Measurements from ENCODE around the gene HNRNPH2. TPM values are rescaled to one million over a fixed set of nuclear protein-coding genes. Genes with fewer than 3 reads are reported as not detected.

Gene HNRNPH2
- total RNA-seq, 1 experiment from 2014 or later: 82.3 TPM

DNA sequence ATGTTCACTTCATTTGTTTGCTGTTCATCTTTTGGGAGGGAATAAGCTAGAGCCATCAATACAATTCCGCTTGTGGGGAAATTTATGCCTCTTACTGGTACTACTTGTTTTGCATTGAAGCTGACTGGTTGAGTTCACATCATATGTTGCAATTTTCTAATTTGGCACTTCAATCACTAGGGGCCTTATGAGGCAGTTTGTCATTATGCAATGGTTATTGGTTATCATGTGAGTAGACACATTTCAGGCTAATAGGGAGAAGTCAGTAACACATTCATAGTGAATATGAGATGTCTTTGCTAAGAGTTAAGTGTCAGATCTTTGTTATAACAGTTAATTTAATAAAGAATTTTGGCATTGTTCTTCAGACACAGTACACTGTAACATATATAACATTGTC is 12.2 kb upstream of the HNRNPH2 start:
- peak; percentile 11 for DNase-seq (ENCODE audit: low spot score)

DNA sequence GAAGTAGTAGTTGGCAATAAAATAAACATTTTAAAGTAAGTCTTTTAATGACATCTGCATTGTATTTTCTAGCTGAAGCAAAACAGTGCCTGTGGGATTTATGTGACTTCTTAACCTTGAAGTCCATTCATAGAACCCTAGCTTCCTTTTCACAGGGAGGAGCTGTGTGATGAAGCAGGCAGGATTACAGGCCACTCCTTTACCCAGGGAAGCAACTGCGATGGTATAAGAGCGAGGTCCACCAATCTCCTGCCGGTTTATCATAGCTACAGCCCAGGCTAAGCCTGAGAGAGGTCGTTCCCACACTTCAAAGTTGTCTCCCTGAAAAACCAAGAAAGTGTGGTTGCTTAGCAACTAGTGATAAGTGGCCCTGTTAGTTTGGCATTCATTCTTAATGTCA is 10.2 kb upstream of the HNRNPH2 start:
- DNase-seq (ENCODE audit: low spot score): no peak

DNA sequence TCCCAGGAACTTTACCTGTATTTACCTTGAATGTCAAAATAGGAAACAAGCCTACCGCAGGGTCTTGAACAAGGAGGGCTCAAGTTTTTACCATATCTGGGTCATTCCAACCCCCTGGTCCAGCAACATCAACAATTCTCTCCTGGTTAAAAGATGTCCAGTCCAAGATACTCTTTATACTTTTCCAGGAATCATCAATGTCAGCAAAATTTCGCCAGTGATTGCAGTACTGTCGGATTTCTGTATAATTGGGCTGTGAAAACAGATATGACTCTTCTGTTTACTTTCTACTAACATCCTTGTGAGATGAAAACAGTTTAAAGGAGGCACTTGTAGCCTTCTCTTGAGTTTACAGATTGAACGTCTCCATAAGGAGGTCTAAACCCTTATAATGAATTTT is 9.3 kb upstream of the HNRNPH2 start:
- DNase-seq (ENCODE audit: low spot score): no peak

DNA sequence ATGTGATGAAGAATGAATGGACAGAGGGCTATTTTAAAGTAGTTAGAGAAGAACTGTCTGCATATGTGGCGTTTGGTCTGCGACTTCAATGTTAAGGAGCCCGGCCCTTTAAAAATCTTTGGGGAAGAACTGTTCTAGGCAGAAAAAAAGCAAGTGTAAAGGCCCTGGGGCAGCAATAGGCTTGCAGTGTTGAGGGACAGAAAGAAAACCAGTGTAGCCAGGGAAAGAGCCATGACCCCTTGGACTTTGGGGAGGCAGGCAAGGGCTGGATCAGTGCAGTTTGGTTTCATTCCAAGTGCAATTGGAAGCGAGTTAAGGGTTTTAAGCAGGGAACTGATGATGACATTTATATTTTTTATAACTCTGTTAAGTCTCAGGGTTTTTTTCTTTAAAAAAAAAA is 8.2 kb upstream of the HNRNPH2 start:
- no peak for DNase-seq (ENCODE audit: low spot score)

DNA sequence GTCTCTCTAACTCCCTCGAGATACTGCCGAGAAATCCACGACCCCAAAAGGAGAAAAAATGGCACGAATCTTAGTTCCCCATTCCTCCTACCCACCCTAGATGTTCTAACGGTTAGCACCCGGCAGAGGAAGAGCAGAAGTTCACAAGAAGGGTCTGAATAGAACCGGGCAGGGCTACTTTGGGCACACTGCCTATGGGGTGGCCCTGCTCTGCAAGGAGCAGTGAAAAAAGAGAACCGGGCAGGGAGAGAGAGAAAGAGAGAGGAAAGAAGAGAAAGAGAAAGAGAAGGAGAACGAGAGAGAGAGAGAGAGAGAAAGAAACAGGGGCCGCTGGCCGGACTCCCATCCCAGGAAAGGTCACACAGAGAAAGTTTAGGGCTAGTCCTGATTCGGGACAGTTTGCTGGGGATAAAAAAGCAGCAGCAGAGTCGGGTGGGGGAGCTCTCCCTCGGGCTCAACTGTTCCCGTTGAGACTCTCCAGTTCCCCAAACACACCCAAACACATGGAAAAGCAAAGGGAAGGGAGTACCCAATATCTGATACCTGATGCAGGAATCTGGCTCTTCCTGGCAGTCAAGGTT is 765 bp upstream of the HNRNPH2 start:
- DNase-seq (ENCODE audit: low spot score): no peak

DNA sequence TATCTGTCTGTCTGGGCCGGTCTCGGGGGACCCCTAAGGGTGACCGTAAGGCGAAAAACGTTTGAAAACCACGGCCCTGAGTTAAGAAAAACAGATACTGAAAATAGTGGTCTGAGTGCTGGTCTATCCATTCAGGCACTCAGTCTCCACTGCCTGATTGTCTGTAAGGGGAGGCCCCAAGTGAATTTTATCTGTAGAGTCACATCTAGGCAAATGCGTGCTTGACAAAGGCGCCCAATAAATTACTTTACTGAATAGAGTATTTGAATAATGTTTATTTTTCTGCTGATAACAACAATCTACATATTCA is 465 bp downstream of the HNRNPH2 start:
- no peak for DNase-seq (ENCODE audit: low spot score)

DNA sequence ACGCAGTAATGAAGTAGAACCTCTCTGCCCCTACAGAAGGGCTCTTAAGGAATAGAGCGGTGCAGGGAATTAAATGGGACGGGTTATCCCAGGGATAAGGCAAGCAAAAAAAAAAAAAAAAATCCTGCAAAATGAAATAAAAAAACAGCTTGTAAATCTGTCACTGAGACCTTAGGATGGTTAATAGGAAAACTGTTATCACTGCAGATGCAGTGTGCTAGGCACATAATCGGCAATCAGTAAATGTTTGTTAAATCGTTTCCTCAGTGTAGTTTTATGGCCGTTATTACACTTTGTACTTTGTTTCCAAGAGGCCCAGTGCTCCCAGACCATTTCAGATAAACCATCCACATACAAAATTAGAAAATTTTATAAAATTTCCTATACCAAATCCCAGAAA is 1.0 kb downstream of the HNRNPH2 start:
- no peak for DNase-seq (ENCODE audit: low spot score)

DNA sequence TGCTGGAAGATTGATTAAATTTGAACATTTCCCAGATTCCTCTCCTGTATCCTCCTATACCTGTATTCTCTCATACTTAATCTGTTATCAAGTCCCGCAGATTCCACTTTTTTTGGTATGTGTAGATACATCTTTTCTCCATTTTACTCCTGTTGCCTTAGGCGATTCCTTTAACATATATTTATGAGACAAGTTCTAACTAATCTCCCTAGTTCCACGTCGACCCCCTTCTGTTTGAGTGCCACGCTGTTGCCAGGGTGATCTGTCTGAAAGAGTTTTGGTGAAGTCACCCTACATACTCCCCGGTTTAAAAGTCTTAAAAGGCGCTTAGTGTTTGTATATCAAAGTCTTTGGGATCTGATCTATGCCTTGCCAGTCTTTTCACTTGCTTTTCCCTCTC is 2.4 kb downstream of the HNRNPH2 start:
- DNase-seq (ENCODE audit: low spot score): no peak

DNA sequence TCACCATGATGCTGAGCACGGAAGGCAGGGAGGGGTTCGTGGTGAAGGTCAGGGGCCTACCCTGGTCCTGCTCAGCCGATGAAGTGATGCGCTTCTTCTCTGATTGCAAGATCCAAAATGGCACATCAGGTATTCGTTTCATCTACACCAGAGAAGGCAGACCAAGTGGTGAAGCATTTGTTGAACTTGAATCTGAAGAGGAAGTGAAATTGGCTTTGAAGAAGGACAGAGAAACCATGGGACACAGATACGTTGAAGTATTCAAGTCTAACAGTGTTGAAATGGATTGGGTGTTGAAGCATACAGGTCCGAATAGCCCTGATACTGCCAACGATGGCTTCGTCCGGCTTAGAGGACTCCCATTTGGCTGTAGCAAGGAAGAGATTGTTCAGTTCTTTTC is 4.0 kb downstream of the HNRNPH2 start:
- DNase-seq (ENCODE audit: low spot score): no peak

DNA sequence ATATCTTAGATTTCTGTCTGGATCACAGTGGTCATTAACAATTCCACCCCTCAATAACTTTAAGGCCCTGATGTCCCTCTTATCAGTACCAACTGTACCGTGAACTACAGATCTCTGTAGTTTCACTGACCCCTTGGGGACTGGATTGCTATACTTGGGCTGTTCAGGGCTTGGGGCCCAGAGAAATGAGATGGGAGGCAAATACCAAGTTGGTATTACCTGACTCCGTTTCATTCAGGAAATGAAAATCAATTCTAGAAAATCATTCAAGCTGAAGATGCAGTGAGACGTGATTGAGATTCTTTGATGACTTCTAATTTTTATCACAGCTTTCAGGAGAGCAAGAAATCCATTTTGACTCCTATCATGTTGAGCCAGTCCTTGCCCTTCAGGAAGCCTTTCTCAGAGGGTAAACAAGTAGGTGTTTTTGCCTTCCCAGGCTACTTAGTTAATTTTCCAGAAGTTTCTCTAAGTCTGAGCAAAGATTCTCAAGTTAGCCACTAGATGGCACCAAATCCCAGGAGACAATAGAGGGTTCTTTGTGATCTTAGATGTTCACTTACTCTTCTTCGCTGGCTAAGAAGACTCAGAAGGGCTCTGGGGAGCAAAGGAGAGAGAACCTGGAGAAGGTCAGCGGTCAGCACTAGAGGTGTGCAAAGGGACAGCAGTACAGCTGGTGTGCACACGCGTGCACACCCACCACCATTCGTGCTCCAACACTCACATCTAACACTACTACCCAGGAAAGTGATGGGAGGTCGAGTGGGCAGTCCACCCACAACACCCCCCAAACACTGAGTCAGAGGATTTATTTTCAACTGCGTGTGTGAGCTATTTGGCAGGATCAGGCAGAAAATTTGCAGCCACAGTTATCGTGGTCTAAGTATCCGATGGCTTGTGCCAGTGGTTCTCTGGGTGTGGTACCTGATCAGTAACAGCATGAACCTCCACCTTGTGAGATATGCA is 7.4 kb downstream of the HNRNPH2 start:
- peak; percentile 49 for DNase-seq (ENCODE audit: low spot score)

DNA sequence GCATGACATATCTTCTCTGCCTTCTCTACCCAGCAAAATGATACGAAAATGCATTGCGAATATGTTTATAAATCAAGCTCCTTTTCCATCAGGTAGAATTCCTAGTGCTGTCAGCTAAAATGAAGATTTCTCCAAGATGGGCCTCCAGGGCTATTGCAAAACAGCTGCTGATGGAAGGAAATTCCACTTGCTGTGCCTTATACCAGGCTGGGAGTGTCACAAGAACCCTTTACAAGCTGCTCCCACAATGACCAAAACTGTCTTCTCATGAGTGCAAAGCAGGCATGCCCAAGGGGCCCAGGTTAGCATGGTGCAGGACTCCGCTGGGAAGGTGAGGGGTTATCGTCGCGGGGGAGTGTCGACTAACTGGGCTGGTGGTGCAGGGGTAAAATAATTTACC is 8.7 kb downstream of the HNRNPH2 start:
- no peak for DNase-seq (ENCODE audit: low spot score)

DNA sequence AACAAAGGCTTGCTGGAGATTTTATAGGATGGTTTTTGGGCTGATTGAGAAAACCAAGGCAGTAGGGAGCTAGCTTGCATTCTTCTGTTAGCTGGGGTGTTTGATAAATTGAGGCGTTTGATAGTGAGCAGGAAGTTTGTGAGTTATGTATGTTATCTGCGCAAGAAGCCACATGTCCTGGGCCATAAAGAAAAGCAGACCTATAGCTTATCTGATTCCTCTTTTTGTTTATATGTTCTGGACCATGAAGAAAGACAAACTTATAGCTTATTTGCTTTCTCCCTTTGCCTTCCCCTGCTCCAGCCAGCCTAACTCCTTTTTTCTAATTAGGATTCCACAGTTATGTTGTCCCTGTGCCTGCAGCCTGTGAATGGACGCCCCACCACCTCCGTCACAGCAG is 9.2 kb downstream of the HNRNPH2 start:
- DNase-seq (ENCODE audit: low spot score): no peak

DNA sequence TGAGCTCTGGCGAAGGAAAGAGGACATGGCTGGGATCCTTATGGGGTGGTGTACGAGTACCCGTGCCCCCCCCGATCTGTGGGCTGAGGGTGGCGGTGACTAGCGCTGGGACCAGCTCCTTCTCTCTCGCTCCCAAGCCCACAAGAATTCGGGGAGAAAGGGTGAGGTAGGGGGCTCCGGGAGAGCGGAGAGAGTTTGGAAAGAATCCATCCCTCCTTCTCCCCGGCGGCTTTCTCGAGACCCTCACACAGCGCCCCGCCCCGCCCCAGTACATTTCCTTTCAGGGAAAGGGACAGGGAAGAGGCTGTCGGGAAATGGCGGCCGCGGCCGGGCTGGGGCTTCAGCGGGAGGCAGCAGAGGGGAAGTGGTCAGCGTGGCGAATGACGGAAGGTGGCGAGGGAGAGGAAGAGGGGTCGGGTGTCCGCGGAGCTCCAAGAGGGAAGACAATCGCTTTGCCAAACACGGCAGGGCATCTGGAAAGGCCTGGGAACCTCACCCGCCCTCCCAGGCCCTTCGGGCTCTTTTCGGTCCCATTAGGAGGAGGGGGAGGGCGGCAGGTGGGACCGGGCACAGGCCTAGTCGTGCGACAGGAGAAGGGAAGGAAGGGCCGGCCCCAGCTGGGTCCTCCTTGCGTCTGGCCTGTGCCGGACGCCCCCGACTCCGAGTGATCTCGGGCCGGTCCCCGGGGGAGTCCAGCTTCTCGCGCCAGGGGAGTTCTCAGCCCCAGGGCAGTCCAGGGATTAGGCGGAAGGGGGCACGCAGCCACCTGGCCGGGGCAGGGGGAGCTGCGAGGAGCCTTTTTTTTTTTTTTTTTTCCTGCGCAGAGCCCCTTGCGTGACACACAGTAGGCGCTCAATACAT is 10.2 kb downstream of the HNRNPH2 start:
- DNase-seq (ENCODE audit: low spot score): no peak

DNA sequence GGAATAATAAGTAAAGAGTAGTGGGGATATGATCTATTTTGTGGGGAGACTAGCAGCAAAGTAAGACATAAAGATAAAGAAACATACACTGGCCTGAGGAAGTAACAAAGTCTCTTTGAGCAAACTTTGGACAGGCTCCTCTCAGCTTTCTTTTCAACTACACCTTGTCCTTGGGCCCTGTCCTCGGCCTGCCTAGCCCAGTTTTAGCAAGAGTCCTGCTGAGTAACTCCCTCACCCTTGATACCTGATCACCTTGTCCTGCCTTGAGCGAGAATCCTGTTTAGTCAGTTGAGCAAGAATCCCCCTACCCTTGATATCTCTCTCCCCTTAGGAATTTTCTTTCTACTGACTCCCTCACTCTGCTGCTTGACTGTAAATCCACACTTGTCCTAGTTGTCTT is 11.5 kb downstream of the HNRNPH2 start:
- no peak for DNase-seq (ENCODE audit: low spot score)

DNA sequence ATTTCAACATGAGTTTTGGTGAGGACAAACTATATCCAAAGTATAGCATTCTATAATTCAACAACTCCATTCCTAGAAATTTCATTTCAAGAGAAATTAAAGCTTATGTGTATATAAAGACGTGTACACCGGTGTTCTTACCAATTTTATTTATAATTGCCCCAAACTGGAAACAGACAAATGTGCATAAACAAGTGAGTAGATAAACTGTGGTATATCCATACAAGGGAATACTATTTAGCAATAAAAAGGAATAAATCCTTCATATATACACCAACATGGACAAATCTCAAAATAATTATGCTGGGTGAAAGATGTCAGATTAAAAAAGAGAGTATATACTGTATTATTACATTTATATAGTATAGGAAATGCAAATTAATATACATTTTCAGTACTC is 19.9 kb downstream of the HNRNPH2 start:
- no peak for DNase-seq (ENCODE audit: low spot score)

DNA sequence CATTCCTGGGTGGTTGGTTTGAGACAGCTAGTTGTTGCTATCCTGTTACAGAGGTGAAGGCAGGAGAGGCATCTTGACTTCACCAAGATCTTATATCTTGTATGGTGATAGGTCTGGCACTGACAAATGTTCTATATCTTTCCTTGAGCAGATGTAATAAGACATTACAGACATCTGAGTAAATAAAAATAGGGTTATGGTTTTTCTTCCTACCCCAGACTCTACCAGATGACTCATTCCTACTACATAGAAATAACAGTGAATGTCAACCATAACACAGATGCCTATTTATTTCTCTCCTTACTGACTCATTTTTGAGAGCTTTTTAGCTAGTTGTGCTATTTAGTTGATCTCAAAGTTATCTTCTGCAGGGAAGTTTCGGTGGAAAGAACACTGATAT is 21.9 kb downstream of the HNRNPH2 start:
- DNase-seq (ENCODE audit: low spot score): no peak

DNA sequence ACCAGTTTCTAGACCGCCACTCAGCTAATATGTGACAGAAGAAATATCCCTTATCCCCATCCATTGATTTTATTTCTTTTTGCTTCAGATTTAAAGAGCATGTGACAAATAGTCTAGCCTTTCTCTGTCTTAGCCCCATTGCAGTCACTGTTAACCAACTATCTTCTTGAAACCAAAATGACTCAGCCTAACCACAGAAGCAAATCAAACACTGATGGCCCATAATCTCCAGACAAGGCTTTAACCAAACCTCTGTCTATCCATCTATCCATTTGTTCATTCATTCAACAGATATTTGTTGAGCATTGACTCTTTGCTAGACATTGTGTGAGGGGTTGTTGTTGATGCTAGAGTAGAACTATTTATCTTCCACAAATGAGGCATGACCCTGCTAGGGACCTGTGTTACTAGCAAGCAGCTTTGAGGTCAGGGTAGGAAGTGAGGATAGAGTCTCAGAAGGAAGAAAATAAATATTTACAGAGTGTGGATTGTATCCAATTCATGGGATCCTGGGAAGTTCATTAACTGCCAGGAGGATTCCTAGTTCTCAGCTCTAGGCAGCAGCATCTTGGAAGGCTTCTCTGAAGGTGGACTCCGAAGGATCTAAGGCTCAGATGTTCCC is 22.5 kb downstream of the HNRNPH2 start:
- DNase-seq (ENCODE audit: low spot score): peak; percentile 30

DNA sequence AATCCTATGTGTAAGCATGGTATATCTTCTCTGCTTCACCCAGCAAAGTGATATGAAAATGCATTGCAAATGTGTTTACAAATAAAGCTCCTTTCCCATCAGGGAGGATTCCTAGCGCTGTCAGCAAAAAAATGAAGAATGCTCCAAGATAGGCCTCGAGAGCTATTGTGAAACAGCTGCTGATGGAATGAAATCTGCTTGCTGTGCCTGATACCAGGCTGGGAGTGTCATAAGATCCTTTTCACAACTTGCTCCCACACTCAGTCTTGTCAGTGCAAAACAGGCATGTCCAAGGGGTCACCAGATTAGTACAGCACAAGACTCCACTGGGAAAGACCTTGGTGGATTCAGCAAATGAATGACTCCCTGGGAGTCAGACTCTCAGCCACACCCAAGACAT is 34.1 kb downstream of the HNRNPH2 start:
- no peak for DNase-seq (ENCODE audit: low spot score)

DNA sequence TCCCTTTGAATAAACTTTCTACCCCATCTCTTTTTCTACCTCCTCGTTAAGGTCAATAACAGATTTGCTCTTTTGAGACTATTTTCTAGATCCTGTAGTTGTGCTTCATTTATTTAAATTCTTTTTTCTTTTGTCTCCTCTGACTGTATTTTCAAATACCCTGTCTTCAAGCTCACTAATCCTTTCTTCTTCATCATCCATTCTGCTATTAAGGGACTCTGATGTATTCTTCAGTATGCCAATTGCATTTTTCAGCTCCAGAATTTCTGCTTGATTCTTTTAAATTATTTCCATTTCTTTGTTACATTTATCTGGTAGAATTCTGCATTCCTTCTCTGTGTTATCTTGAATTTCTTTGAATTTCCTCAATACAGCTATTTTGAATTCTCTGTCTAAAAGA is 41.3 kb downstream of the HNRNPH2 start:
- no peak for DNase-seq (ENCODE audit: low spot score)

DNA sequence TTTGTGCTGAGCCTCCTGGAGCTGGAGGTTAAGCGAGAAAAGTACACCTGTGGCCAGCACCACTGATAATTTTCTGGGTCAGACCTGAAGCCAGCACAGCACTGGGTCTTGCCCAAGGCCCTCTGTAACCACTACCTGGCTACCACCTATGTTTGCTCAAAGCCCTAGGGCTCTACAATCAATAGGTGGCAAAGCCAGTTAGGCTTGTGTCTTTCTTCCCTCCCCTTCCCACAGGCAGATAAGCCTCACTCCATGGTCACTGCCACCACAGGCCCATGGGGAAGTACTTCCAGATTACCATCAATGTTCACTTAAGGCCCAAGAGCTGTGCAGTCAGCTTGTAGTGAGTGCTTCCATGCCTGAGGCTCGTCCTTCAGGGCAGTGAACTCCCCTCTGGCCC is 42.1 kb downstream of the HNRNPH2 start:
- DNase-seq (ENCODE audit: low spot score): no peak

DNA sequence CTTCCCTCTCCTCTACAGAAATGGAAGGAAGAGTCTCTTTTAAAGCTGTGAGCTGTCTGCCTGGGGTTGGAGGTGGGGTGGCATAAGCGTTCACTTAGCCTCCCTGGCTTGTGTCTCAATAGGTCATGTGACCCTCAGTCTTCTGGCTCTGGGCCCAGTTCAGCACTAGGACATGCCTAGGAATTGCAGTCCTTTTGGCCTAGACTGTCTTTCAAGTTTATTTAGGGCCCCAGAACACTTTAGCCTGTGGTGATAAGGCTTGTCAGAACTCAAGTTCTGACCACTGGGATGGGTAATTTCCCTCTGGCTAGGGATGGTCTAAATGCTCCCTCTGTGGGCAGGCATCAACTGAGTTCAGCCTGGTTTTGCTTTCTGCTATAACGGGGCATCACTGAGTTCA is 42.9 kb downstream of the HNRNPH2 start:
- DNase-seq (ENCODE audit: low spot score): no peak

DNA sequence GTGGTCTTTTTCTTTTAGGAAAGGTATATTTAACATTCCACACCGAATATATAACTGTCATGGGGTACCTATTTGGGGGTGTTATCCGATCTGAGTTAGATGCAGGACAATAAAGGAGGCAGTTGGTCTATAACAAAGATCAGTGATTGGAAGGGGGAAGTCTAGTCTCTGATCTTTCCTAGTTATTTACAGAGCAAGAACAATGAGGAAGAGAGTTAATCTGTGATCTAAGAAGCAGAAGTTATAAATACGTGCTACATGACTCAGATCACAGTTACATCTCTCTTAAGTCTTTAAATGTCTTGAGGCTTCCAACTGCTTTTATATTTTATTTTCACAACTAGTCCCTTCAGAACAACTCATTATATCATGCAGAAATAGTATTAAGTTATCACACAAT is 44.0 kb downstream of the HNRNPH2 start:
- DNase-seq (ENCODE audit: low spot score): no peak

All from H4 (cell line).